GM18499 (cell line): ENCODE results near the gene ARL15.

Experiments used
- ATAC-seq: cut with Tn5 transposase; IDR thresholded peaks from one replicate; pipeline ENCODE4 v1.9.1; 2021; ENCODE audit warnings: moderate number of reproducible peaks; ENCODE audit not compliant: insufficient read depth, unreplicated experiment

ARL15 gene

GRCh38 chr5:54288568-54289217 lies 21.7 kb downstream of the ARL15 start:
- ATAC-seq, result no peak

DNA sequence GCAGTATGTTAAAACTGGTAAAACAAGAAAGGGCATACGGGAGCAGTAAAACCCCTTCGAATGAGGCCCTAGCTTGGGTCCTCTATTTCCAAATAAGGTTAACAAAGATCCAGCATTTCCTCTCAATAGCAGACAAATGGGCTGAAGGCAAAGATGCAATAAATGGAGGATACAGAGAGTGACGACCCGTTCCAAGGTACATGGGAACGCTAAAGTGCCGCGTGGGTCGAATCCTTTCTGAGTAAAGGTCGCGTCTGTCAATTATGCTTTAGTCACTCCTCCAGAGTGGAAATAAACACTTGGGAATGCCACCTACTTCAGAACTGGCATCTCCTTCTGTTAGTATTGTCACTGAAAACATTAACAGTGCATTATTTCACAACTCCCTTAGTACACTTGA lies 24.7 kb downstream of the ARL15 start:
- ATAC-seq, result no peak

GRCh38 chr5:54284586-54284985 lies 25.8 kb downstream of the ARL15 start:
- no peak for ATAC-seq

DNA sequence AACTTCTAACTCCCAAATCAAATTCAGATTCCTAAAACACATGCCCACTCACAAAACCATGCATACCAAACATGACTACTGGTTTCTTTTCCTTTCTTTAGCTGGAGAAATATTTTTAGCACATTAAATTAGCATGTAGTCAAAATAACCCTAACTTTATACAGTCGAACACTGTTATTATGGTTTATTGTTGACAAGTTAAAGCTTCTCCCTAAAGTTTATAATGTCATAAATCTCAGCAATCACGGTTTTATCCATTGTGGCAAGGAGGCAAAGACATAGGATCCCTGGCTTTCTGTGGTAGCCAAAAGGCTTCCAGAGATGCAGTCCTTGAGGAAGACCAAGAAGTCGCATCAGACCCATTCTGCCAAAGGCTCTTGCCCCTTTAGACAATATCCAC lies 27.5 kb downstream of the ARL15 start:
- ATAC-seq, result no peak

- ATAC-seq, result no peak
Measured at GRCh38 chr5:54281960-54282692, 28.2 kb downstream of the ARL15 start.

DNA sequence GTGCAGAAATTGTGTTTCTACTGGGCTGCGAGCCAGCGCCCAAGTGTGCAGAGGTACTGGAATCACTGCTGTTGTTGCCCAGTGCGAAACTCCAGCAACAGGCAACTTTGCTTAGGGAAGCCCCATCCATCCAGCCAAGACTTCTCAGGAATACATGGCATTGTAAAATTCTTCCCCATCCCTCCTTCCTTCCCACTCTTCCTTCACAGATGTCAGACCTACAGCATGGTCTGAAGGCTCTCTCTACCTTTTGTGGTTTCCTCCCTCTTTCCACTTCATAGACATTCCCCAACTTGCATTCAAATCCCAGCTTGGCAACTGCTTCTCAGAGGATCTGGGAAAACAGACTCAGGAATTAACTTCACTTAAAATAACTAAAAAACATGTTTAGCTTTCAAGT lies 30.4 kb downstream of the ARL15 start:
- ATAC-seq, result no peak

DNA sequence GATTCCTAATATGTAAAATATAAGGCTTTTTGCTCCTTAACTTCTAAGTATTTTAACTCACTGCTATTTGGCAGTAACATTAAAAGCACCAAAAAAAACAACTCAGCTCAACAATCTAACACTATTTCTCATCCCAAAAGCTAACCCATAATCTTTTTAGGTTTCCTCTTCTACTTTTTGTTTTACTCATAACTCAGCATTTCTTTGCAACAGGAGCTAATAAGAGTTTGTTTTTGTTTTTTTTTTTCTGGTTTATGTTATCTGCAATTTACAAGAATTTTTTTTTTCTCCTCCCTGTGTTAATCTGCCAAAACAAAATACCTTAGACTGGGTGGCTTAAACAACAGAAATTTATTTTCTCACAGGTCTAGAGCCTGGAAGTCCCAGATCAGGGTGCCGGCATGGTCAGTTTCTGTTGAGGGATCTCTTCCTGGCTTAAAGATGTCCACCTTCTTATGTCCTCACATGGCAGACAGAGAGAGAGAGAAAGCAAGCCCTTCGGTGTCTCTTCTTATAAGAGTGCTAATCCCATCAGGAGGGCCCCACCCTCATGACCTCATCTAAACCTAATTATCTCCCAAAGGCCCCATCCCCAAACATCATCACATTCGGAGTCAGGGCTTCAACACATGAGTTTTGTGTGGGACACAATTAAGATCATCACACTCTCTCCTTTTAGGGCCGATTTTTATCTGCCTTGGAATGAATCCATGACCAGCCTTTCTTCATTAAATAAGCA lies 31.2 kb downstream of the ARL15 start:
- ATAC-seq, result no peak

- no peak for ATAC-seq
Measured at GRCh38 chr5:54278036-54278830, 32.1 kb downstream of the ARL15 start.

- no peak for ATAC-seq
Measured at GRCh38 chr5:54276048-54276447, 34.3 kb downstream of the ARL15 start.

- ATAC-seq, result no peak
Measured at GRCh38 chr5:54275361-54275760, 35.0 kb downstream of the ARL15 start.

DNA sequence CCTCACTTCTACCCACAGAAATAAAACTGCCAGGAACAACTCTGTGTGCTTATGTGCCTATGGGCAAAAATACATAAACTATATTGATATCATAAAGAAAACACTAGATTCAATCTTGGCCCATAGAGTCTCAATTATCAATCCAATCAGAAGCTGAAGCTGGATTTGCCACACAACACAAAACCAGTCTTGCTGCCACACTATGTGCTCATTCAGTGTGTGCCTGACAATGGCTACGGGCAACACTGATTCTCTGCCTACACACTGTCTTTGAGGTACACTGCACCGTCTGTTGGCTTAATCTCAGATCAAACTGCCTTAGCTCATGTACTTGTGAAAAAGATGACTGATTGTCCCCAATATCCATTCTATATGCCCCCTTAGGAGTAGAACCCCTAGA lies 35.4 kb downstream of the ARL15 start:
- no peak for ATAC-seq

- no peak for ATAC-seq
Measured at GRCh38 chr5:54273715-54274114, 36.7 kb downstream of the ARL15 start.

GRCh38 chr5:54272746-54273145 lies 37.6 kb downstream of the ARL15 start:
- ATAC-seq, result no peak

- ATAC-seq, result no peak
Measured at GRCh38 chr5:54270326-54270725, 40.0 kb downstream of the ARL15 start.

DNA sequence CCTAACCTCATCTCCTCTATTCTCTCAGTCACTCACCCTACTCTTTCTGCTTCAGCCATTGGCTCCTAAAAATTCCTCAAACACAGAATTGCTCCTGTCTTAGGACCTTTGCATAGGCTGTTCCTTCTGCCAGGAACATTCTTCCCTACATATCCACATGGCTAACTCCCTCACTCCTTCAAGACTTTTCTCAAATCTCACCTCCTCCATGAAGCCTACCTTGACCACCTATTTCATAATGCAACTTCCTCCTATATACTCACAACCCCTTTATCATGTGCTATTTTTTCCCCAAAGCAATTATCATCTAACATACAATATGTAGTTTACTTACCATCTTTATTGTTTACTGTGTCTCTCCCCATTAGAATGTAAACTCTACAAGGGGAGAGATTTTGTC lies 45.8 kb downstream of the ARL15 start:
- no peak for ATAC-seq

- ATAC-seq, result no peak
Measured at GRCh38 chr5:54263447-54263846, 46.9 kb downstream of the ARL15 start.

DNA sequence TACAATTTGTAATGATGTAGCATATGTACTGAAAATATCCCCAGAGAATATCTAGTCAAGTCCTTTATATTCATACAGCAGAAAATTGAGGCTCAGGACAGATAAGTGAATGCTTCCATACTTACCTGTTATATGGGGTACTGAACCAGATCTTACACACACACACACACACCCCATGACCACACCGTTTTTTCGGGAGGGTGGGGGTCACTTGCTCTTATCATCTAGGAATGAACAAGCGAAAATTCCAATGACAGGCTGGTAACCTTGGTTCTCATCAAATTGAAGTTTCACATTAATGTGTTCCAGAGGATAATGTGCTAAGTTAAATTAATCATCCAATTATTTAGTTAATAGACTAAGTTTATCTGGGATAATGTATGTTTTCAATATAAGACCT lies 48.8 kb downstream of the ARL15 start:
- no peak for ATAC-seq

- no peak for ATAC-seq
Measured at GRCh38 chr5:54259981-54260380, 50.4 kb downstream of the ARL15 start.

DNA sequence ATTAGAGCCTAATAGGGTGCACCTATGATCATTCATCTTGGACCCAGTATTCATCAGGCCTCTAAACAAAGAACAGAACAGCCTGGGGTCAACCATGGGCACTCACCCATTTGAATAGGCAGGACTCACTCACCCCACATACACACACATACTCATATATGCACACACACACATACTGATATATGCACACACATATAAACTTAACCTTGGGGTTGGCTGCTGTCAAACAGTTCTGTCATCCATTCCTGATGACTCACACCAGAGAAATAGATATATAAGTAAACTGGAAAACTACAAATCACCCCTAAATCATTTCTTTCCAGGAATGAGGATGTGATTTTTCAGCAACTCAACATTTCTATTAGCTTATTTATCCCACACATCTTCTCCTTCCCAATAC lies 51.3 kb downstream of the ARL15 start:
- ATAC-seq, result no peak

DNA sequence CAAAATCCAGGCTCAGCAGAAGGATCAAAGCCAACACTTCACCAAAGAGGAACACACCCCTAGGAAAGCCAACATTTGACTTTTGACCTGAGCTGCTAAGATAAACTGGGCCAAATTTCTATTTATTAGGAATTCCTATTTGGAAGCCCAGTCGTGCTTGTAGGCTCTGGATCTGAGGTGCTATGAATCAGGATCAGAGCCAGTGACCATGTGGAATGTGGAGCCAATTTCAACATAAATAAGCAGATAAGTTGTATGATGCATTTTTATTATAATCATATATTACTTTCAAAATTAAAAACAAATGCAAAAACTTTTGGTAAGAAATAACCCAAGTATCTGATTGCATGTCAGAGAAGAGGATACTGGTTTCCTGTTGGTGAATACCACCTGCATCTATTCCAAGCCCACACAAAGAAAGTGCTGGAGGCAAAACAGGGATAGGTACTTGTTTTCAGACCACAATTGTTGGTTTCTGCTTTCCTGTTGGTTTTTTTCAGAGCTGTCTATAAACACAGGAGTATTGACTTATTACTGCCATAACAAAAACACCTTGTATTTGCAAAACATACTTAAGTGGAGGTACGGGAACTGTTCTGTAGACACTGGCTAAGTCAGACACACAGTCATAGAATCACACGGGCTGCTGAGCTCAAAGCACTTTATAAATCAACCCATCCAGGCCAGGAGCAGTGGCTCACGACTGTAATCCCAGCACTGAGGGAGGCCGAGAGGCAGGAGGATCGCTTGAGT lies 52.8 kb downstream of the ARL15 start:
- no peak for ATAC-seq
